GM19193 (cell line): ENCODE data around the gene RNMT.

Source experiments
- POLR2A ChIP-seq: IDR thresholded peaks from 4 replicates; pipeline ENCODE4 v1.6.1; 2011; ENCODE audit not compliant: insufficient read depth, insufficient read length; ENCODE audit errors: extremely low read depth

Gene RNMT

GRCh38 chr18:13726232-13726971, at the start of gene RNMT, which contains the start of gene FAM210A:
RNMT (plus strand) TSS chr18:13726673; CDS start chr18:13731518, 4,845 bp downstream.
FAM210A (minus strand) TSS chr18:13726558; CDS start chr18:13682077, 44,481 bp downstream.
- TF ChIP-seq POLR2A = peak; percentile 82

DNA sequence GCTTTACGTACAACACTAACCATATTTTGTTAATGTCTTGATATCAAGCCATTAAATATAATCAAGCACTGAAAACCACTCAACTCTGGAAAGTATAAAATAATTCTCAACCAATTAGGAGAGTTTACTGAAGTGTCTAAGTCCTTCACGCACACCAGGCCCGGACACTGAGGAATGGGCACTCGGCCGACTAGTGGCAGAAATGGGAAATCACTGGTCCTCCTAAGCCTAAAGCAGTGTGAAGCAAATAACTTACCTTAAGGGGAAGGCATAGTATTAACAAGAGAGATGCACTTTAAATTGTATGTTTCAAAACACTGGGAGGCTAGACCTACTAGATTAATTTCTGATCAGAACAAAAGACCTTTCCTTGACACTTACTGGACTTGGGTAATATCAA, 45.9 kb upstream of the RNMT start:
- no peak for TF ChIP-seq POLR2A

DNA sequence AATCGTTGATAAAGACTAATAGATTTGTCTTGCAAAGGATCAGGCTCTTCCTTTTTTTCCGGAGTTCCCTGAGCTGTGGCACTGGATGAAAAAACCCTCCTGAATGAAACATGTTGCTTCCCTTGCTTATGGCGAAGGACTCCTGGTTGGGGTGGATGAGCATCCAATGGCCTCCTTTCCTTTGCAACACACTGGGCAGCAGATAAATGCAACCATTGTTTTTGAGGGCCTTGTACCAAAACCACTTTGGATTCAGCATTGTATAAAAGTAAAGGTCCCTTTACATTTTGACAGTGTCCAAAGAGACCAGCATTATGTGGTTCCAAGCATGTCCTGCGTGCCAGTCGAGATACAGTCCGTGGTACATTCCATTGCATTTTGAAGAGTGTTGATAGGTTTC, 44.8 kb upstream of the RNMT start:
- no peak for TF ChIP-seq POLR2A

DNA sequence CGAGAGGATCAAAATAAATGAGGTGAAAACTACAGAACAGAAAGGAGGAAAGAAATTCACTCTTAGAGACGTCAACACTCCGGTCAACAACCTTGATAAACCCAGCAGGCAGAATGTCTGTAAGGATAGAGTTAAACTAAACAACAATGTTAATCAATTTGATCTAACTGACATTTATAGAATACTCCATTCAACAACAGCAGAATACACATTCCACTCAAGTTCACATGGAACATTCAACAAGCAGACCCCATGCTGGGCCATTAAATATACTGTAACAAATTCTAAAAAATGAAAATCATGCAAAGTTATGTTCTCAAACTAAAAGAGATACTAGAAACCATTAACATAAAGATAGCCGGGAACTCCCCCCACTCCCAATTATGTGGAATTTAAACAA, 41.9 kb upstream of the RNMT start:
- no peak for TF ChIP-seq POLR2A

DNA sequence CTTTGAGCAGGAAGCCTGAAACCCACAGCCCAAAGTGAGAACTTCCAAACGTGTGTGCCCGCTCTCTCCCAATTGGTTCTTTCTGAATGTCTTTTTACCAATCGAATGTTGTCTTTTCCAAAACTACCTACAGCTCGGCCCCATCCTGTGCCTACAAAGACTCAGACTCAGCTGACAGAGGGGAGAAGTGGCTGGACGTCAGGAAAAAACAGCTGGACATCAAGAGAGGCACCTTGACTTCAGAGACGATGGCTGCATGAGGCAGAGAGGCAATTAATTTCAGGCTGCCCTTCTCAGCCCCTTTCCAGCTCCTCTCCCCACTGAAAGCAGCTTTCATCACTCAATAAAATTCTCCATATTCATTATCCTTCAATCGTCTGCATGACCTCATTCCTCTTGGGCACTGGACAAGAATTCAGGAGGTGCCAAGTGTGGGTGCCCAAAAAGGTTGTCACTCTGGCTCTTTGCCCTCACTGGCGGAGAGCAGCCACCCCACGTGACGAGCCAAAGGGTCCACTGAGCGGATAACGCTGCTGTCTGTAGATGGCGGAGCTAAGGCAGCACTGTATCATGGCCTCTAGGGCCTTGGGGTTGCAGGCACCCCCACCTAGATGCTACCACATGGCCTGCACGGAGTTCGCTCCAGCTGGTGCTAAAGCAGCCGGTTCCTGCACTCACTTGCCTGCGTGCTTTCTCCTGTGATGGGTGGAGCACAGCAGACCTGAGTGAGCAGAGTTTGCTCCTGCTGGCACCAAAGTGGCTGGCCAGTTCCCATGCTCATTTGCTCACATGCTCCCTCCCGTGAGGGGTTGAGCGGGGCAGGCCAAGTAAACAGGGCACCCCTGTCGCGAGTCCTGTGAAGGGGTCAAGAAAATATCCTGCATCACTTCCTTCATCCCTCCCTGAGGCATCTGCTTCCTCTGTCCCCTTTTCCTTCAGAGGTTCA, 38.0 kb upstream of the RNMT start:
- TF ChIP-seq POLR2A = no peak

DNA sequence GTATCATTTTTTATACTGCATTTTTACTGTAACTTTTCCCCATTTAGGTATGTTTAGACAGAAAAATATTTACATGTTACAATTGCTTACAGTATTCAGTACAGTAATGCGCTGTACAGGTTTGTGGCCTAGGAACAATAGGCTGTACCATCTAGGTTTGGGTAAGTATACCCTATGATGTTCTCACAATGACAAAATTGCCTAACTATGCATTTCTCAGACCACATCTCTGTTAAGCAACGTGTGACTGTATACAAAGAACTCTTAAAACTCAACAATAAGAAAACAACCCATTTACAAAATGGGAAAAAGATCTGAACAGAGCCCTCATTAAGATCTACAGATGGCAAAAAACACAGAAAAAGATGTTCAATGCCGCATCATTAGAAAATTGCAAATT, 29.5 kb upstream of the RNMT start:
- TF ChIP-seq POLR2A = no peak

GRCh38 chr18:13700153-13700552, 26.3 kb upstream of the RNMT start:
- TF ChIP-seq POLR2A = no peak

GRCh38 chr18:13703899-13704298, 22.6 kb upstream of the RNMT start:
- no peak for TF ChIP-seq POLR2A

DNA sequence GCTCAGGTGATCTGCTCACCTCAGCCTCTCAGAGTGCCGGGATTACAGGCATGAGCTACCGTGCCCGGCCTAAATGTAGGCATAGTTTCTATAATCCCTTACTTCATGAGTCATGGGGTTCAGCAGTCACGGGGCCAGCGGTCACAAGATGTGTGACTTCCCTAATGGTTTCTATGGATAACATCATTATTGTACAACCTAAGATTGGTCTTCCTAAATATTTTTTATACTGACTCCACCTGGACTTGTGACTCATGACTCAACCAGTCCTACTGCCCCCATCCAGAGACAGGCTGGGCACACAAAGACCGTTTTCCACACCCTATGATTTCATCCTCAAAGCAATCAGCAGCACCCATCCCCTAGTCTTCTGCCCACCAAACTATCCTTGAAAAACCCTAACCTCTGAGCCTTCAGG, 16.1 kb upstream of the RNMT start:
- no peak for TF ChIP-seq POLR2A

DNA sequence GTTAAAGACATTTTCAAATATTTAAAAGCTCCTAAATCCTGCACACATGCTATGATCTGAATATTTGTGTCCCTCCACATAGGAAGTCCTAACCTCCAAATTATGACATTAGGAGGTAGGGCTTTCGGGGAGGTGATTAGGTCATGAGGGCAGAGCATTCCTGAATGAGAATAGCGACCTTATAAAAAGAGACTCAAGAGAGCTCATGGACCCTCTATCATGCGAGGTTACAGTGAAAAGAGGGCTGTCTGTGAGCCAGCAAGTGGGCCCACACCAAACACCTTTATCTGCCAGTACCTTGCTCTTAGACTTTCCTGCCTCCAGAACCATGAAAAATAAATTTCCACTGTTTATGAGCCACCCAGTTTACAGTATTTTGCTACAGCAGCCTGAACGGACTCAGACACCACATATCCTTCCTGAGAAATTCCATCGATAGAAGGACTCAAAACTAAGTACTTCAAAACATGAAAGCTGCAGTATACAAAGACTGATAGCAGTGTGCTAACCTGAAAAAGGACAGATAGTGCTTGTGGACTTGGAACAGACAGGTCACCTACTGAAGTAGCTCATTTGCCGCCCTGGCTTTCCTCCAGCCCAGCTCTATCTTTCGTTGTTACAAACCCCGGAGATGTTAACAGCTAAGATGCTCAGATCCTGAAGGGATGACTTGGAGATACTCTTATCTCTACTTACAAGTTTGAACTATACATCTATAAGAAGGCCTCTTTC, 13.9 kb upstream of the RNMT start:
- no peak for TF ChIP-seq POLR2A

DNA sequence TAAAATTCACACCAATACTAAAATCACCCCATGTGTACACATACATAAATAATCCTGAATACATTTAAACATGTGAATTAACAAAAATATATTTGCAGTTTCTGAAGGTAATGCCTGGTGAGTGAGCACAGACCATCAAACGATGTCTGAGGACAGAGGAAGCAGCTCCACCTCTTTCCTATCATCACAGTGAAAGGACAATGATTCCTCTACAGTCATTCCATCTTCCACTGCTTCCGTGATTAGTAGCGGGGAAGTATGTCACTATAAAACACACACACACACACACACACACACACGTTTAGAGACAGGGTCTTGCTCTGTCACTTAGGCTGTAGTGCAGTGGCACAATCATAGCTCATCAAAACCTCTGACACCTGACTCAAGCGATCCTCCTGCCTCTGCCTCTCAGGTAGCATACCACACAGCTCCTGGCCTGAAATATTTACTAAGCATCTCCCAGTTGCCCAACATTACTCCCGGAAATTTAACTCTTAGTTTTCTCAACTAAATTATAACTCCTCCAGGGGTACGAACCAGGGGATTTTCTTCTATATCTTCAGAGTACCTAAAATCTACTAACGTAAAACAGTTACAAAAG, 12.9 kb upstream of the RNMT start:
- TF ChIP-seq POLR2A = no peak

GRCh38 chr18:13715330-13715729, 11.1 kb upstream of the RNMT start:
- TF ChIP-seq POLR2A = no peak

GRCh38 chr18:13716916-13717315, 9.6 kb upstream of the RNMT start:
- no peak for TF ChIP-seq POLR2A

DNA sequence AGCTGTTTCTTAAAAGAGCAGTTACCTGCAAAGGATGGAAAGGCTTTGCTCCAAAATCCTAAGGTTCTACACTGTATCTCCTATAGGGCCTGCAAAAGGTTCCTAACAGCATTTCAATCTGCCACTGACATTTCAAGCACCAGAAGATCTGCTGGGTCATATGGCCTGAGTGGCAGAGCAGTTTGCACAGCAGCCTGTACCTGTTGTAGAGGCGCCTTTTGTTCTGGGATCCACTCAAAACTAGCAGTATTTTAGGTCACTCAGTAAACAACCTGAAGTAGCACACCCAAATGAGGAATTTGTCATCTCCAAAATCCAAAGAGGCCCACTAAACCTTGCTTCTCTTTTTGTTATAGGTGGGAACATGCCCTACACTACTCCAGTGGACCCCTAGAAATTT, 6.3 kb upstream of the RNMT start:
- TF ChIP-seq POLR2A = no peak

DNA sequence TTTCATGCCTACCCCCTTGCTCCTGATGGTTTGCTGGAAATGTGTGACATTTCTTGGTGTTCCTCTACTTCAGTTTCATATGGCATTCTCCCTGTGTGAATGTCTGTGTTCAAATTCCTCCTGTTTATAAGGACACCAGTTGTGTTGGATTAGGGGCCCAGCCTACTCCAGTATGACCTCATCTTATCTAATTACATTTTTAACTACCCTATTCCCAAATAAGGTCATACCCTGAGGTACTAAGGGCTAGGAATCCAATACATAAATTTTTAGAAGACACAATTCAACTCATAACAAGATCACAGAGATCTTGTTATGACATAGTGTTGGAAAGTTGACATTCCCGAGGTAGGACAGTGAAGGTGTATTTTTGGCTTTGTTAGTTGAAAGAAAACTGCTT, 5.6 kb upstream of the RNMT start:
- no peak for TF ChIP-seq POLR2A
